Tibial artery (tissue), 4 donors: Measurements from ENCODE around the gene SCYGR1.
"Not testable (repeated sequence)": the region's sequence is repeated elsewhere in the genome, so short reads cannot be mapped to it uniquely, and the experiment has no call there.

Experiments
- DNase-seq, 2 donors: peaks; one replicate each; pipeline ENCODE4 v3.0.0-alpha.2; 2019
- H3K27ac ChIP-seq, 2 donors: fragments of 200-600 bp; sonication (generic) in 1 of 2; 1 replicate in 1 of 2; 2 replicates in 1 of 2; pipeline ENCODE4 v1.5.1; 2018 to 2019; ENCODE audit warnings: mild to moderate bottlenecking in 1 of 2
- H3K27me3 ChIP-seq, 2 donors: fragments of 200-600 bp; sonication (generic) in 1 of 2; one replicate each; pipeline versions ENCODE4 v1.5.1 to v1.6.0; 2016 to 2019
- H3K36me3 ChIP-seq, 3 donors: fragments of 200-600 bp; sonication (generic) in 2 of 3; one replicate each; pipeline ENCODE4 v1.5.1; 2016 to 2019; ENCODE audit warnings: mild to moderate bottlenecking in 2 of 3
- H3K4me1 ChIP-seq, 4 donors: fragments of 200-600 bp; sonication (generic) in 2 of 4; 1 replicate in 3 of 4; 2 replicates in 1 of 4; pipeline ENCODE4 v1.5.1; 2016 to 2019
- H3K4me3 ChIP-seq, 2 donors: fragments of 200-600 bp; sonication (generic) in 1 of 2; 1 replicate in 1 of 2; 2 replicates in 1 of 2; pipeline ENCODE4 v1.5.1; 2018 to 2019; ENCODE audit warnings: mild to moderate bottlenecking in 2 of 2
- H3K9me3 ChIP-seq, 3 donors: fragments of 200-600 bp; sonication (generic) in 1 of 3; one replicate each; pipeline ENCODE4 v1.5.1; 2016 to 2019
- intact Hi-C: fragments of 100-400 bp; cut with DNase I; formaldehyde crosslinking; loops from one replicate; pipeline ENCODE4 v1.15.0; 2023; ENCODE audit warnings: low total_unique reads
- TF ChIP-seq, protein P1 (sequence below), 2 experiments: fragments of 200-600 bp in 1 of 2; fragments of 450-650 bp in 1 of 2; IDR thresholded peaks; one replicate each; pipeline ENCODE4 v1.5.1; 2017 to 2019; ENCODE audit warnings: antibody characterized with exemption in 2 of 2, mild to moderate bottlenecking in 1 of 2, moderate library complexity in 1 of 2

Gene SCYGR1, protein sequence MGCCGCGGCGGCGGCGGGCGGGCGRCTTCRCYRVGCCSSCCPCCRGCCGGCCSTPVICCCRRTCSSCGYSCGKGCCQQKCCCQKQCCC

DNA sequence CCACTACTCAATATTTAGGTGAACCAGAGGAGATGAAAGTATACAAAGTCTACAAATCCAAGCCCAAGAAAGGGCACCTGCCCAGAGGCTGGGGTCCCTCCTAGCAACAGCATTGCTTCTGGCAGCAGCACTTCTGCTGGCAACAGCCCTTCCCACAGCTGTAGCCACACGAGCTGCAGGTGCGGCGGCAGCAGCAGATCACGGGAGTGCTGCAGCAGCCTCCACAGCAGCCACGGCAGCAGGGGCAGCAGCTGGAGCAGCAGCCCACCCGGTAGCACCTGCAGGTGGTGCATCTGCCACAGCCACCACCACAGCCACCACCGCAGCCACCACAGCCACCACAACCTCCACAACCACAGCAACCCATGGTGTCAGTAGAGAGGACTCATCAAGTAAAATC lies at the start of gene SCYGR1:
TSS of gene SCYGR1 (minus strand) at position 367 of the 400 bp plus-strand sequence. CDS start at position 367, 0 bp downstream.
- H3K4me3 ChIP-seq, intact Hi-C loops, H3K4me1 ChIP-seq: not testable (repeated sequence)

DNA sequence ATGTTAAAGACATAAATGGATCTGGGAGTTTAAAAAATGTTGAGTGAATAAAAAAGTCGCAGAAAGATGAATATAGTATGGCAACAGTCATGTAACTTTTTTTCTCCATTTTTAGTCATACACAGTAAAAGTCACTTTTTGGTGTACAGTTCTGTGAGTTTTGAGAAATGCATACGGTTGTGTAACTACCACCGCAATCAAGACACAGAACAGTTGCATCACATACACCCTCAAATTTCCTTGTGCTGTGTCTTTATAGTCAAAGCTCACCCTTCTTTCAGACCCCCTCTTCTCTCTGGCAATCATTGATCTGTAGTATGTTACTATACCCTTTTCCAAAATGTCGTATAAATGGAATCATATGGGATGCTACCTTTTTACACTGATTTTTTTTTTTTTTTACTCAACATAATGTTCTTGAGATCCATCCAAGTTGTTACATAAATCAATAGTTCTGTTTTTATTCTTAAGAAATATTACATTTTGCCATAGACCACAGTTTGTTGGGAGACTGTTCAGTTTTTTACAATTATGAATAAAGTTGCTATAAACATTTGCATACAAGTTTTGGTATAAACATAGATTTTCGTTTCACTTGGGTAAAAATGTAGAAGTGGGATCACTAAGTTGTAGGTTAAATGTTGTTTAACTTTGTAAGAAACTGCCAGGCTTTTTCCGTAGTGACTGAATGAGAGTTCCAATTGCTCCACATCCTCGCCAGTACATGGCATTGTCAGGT lies 48.9 kb upstream of the SCYGR1 start:
- no peak for DNase-seq
- TF ChIP-seq, protein P1, sequence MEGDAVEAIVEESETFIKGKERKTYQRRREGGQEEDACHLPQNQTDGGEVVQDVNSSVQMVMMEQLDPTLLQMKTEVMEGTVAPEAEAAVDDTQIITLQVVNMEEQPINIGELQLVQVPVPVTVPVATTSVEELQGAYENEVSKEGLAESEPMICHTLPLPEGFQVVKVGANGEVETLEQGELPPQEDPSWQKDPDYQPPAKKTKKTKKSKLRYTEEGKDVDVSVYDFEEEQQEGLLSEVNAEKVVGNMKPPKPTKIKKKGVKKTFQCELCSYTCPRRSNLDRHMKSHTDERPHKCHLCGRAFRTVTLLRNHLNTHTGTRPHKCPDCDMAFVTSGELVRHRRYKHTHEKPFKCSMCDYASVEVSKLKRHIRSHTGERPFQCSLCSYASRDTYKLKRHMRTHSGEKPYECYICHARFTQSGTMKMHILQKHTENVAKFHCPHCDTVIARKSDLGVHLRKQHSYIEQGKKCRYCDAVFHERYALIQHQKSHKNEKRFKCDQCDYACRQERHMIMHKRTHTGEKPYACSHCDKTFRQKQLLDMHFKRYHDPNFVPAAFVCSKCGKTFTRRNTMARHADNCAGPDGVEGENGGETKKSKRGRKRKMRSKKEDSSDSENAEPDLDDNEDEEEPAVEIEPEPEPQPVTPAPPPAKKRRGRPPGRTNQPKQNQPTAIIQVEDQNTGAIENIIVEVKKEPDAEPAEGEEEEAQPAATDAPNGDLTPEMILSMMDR (IDR thresholded peaks at IDR 0.05) = no peak
- no peak overlapping the region for H3K27ac ChIP-seq

More for the DNA sequence above, at the start of gene SCYGR1:
- H3K27me3 ChIP-seq, H3K27ac ChIP-seq, H3K36me3 ChIP-seq, H3K9me3 ChIP-seq, DNase-seq: not testable (repeated sequence)

DNA sequence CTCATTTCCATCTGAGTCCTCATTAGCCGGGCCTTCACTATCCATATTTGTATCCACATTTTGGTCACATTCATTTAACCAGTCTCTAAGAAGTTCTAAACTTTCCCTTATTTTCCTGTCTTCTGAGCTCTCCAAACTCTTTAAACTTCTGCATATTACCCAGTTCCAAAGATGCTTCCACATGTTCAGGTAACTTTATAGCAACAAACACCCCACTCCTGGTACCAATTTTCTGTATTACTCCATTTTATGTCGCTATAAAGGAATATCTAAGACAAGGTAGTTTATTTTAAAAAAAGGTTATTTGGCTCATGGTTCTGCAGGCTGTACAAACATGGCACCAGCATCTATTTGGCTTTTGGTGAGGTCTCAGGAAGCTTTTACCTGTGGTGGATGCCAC lies 45.4 kb upstream of the SCYGR1 start:
- DNase-seq = no peak
- H3K4me1 ChIP-seq = no peaks in the 10 kb centered on the region
- H3K27ac ChIP-seq = no peak overlapping the region
- intact Hi-C loops = no loop called here
- H3K36me3 ChIP-seq = no peaks in the 10 kb centered on the region
- TF ChIP-seq, protein P1 (IDR thresholded peaks at IDR 0.05) = no peak
- no peaks in the 10 kb centered on the region for H3K27me3 ChIP-seq
- H3K4me3 ChIP-seq = no peak overlapping the region
- H3K9me3 ChIP-seq = peaks cover 0 to 11% (median 10%) of the 10 kb centered on the region in 3 donors

More for the DNA sequence above, 48.9 kb upstream of the SCYGR1 start:
- Histone ChIP-seq H3K27me3 (peaks cover 0 to 2% of the 10 kb centered on the region in 2 donors), H3K36me3 (no peaks in the 10 kb centered on the region), H3K4me3 (no peak overlapping the region), H3K4me1 (no peaks in the 10 kb centered on the region), H3K9me3 (peaks cover 0 to 11% (median 10%) of the 10 kb centered on the region in 3 donors)
- intact Hi-C loops = no loop called here

DNA sequence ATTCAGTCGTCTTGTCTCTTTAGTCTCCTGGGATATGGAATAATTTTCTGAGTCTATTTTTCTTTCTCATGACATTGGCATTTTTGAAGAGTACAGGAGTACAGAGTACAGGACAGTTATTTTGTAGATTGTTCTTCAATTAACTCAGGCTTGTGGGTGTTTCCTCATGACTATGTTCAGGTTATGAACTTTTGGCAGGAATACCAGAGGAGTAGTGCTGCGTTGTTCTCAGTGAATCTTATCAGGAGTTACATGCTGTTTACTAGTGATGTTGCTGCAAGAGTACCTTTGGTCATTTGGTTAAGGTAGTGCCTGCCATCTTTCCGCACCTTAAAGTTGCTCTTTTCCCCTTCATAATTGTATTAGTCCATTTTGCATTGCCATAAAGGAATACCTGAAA lies 42.9 kb upstream of the SCYGR1 start:
- intact Hi-C loops = no loop called here
- DNase-seq = no peak
- Histone ChIP-seq H3K36me3 (no peaks in the 10 kb centered on the region), H3K27me3 (no peaks in the 10 kb centered on the region), H3K27ac (no peak overlapping the region), H3K4me1 (no peaks in the 10 kb centered on the region), H3K4me3 (no peak overlapping the region), H3K9me3 (peaks cover 0 to 11% (median 10%) of the 10 kb centered on the region in 3 donors)
- TF ChIP-seq, protein P1 (IDR thresholded peaks at IDR 0.05) = no peak

DNA sequence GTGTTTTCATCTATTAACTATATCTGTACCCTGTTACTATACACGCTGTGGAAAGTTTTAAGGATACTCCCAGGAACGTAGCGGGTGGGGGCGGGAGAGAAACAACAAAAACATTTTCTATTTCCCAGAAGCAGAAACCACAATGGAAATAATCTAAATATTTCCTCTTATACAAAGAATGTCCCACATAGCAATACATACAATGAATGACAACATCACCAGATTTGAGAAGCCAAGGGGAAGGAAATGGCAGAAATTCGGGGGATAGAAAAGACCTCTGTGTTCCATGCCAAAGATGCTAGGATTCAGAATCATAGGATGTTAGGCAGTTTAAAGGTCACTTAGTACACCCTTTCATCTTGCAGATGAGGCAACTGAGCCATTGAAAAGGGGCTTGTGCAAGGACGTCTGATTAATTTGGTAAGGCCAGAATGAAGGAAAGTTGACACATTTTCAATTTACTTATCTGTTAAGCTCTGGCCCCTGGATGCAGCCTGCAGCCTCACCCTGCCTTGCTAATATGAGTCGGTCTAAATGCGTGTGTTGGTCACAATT lies 41.1 kb upstream of the SCYGR1 start:
- TF ChIP-seq, protein P1 (IDR thresholded peaks at IDR 0.05) = no peak
- no peak for DNase-seq
- peaks cover 0 to 11% (median 10%) of the 10 kb centered on the region in 3 donors for H3K9me3 ChIP-seq
- H3K36me3 ChIP-seq = no peaks in the 10 kb centered on the region
- no peaks in the 10 kb centered on the region for H3K27me3 ChIP-seq
- H3K4me3 ChIP-seq = no peak overlapping the region
- intact Hi-C loops = no loop called here
- H3K27ac ChIP-seq = no peak overlapping the region
- no peaks in the 10 kb centered on the region for H3K4me1 ChIP-seq
